ENCODE results near the gene ETS1.

Gene ETS1, protein sequence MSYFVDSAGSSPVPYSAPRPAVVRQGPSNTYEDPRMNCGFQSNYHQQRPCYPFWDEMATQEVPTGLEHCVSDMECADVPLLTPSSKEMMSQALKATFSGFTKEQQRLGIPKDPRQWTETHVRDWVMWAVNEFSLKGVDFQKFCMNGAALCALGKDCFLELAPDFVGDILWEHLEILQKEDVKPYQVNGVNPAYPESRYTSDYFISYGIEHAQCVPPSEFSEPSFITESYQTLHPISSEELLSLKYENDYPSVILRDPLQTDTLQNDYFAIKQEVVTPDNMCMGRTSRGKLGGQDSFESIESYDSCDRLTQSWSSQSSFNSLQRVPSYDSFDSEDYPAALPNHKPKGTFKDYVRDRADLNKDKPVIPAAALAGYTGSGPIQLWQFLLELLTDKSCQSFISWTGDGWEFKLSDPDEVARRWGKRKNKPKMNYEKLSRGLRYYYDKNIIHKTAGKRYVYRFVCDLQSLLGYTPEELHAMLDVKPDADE
- long read RNA-seq, partial matches to known transcripts: 0 of 4 reads
- long read RNA-seq, other reads (novel, unspliced or antisense): 3 of 4 reads

DNA sequence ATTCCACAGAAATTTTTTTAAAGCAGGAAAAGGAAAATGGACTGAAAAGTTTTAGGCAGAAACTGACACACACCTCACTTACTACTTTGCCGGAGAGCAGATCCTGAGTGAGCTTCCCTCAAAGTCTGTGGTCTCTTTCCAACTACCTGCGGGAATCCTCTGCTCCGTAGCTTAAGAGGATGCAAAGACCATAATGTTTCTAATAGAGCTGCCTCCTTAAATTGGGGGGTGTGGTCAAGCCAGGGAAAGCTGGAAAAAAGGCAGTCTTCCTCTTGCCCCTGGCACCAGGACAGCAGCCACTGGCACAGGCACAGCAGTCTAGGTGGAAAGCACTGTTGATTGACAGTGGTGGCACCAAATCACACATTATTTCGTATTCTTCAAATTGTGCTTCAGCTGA is at the start of gene ETS1:
Gene ETS1 (minus strand): TSS at position 144 of the 400 bp plus-strand sequence. CDS start 14,428 bp downstream, outside the sequence.
- no peak within 1 kb of the TSS for H3K27ac ChIP-seq (replicated peaks)
- H3K4me3 ChIP-seq (replicated peaks; ENCODE audit: insufficient read depth, low read length): no peak within 1 kb of the TSS
- peaks cover 9% of the 10 kb centered on the region for H3K27me3 ChIP-seq (ENCODE audit: insufficient read depth, poor library complexity, severe bottlenecking)
- TF ChIP-seq GABPA (IDR thresholded peaks at IDR 0.05; ENCODE audit: low read depth) (no peak), SPI1 (IDR thresholded peaks at IDR 0.05; ENCODE audit: borderline replicate concordance, low read depth) (no peak)
- TF ChIP-seq, protein P1, sequence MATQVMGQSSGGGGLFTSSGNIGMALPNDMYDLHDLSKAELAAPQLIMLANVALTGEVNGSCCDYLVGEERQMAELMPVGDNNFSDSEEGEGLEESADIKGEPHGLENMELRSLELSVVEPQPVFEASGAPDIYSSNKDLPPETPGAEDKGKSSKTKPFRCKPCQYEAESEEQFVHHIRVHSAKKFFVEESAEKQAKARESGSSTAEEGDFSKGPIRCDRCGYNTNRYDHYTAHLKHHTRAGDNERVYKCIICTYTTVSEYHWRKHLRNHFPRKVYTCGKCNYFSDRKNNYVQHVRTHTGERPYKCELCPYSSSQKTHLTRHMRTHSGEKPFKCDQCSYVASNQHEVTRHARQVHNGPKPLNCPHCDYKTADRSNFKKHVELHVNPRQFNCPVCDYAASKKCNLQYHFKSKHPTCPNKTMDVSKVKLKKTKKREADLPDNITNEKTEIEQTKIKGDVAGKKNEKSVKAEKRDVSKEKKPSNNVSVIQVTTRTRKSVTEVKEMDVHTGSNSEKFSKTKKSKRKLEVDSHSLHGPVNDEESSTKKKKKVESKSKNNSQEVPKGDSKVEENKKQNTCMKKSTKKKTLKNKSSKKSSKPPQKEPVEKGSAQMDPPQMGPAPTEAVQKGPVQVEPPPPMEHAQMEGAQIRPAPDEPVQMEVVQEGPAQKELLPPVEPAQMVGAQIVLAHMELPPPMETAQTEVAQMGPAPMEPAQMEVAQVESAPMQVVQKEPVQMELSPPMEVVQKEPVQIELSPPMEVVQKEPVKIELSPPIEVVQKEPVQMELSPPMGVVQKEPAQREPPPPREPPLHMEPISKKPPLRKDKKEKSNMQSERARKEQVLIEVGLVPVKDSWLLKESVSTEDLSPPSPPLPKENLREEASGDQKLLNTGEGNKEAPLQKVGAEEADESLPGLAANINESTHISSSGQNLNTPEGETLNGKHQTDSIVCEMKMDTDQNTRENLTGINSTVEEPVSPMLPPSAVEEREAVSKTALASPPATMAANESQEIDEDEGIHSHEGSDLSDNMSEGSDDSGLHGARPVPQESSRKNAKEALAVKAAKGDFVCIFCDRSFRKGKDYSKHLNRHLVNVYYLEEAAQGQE (IDR thresholded peaks at IDR 0.05; ENCODE audit: insufficient replicate concordance, low read depth): no peak
- TF ChIP-seq, protein P2, sequence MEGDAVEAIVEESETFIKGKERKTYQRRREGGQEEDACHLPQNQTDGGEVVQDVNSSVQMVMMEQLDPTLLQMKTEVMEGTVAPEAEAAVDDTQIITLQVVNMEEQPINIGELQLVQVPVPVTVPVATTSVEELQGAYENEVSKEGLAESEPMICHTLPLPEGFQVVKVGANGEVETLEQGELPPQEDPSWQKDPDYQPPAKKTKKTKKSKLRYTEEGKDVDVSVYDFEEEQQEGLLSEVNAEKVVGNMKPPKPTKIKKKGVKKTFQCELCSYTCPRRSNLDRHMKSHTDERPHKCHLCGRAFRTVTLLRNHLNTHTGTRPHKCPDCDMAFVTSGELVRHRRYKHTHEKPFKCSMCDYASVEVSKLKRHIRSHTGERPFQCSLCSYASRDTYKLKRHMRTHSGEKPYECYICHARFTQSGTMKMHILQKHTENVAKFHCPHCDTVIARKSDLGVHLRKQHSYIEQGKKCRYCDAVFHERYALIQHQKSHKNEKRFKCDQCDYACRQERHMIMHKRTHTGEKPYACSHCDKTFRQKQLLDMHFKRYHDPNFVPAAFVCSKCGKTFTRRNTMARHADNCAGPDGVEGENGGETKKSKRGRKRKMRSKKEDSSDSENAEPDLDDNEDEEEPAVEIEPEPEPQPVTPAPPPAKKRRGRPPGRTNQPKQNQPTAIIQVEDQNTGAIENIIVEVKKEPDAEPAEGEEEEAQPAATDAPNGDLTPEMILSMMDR (IDR thresholded peaks at IDR 0.05; ENCODE audit: insufficient read depth, low read length): no peak
- no peak for DNase-seq (ENCODE audit: low read depth in 1 of 2, low spot score in 1 of 2)

DNA sequence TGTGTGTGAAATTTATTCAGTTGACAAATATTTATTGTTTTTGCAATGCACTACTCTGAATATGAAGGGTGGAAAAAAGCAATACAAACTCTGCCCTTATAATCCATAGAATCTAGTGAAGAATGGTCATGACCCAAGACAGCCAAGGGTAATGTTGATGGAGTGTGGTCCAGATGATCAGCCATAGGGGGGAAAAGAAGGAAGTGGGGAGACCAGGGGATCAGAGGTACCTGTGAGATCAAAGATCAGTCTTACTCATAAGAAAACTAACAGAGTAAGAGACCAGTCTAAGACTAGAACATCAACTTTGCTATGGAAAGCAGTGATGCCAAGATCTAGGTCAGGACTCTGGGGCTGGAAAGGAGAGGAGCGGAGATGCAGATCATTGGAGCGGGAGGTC is 47.0 kb upstream of the ETS1 start:
- Histone ChIP-seq H3K27ac (replicated peaks) (no peak overlapping the region), H3K4me3 (replicated peaks; ENCODE audit: insufficient read depth, low read length) (no peak overlapping the region), H3K27me3 (ENCODE audit: insufficient read depth, poor library complexity, severe bottlenecking) (no peaks in the 10 kb centered on the region)
- no peak for TF ChIP-seq POLR2AphosphoS5 (IDR thresholded peaks at IDR 0.05; ENCODE audit: low read depth)
- TF ChIP-seq, protein P2 (IDR thresholded peaks at IDR 0.05; ENCODE audit: insufficient read depth, low read length): no peak
- TF ChIP-seq, protein P1 (IDR thresholded peaks at IDR 0.05; ENCODE audit: insufficient replicate concordance, low read depth): no peak
- TF ChIP-seq GABPA (IDR thresholded peaks at IDR 0.05; ENCODE audit: low read depth): no peak
- DNase-seq (ENCODE audit: low read depth in 1 of 2, low spot score in 1 of 2): no peak

DNA sequence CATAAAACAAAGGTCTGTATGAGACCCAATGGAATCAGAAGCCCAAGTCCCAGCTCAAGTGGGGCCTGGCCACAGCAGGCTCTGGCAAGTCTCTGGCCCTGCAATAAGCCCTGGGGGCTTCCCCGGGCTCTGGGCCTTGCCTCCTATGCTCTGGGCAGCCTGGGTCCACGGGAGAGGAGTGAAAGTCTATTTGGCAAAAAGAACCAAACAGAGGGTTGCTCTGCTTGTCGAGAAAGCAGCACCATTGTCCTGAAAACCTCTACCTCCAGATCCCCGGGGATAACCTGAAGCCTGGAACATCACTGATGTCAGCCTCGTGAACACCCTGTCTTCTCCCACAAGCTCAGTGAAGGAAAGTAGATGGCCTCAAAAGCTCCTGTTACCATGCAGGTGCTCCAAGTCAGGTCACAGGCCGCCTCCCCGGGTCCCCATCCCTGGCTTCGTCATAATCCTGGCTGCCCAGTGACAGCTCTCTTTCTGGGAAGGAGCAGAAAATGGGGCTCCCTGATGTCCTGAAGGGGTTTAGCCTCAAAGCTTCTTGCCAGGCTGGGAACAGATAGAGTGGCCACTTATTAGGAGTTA is 46.1 kb upstream of the ETS1 start:
- Histone ChIP-seq H3K27ac (replicated peaks) (no peak overlapping the region), H3K4me3 (replicated peaks; ENCODE audit: insufficient read depth, low read length) (no peak overlapping the region), H3K27me3 (ENCODE audit: insufficient read depth, poor library complexity, severe bottlenecking) (no peaks in the 10 kb centered on the region)
- DNase-seq (ENCODE audit: low read depth in 1 of 2, low spot score in 1 of 2): no peak
- TF ChIP-seq SPI1 (IDR thresholded peaks at IDR 0.05; ENCODE audit: borderline replicate concordance, low read depth) (no peak), GABPA (IDR thresholded peaks at IDR 0.05; ENCODE audit: low read depth) (no peak)
- TF ChIP-seq, protein P2 (IDR thresholded peaks at IDR 0.05; ENCODE audit: insufficient read depth, low read length): no peak
- TF ChIP-seq, protein P1 (IDR thresholded peaks at IDR 0.05; ENCODE audit: insufficient replicate concordance, low read depth): no peak

Measured in HL-60 (cell line).